Epithelial cell of prostate (primary cell): ENCODE data around the gene SETD1B.

ENCODE experiments used
- DNase-seq: peaks from one replicate; pipeline ENCODE4 v3.0.0-alpha.2; 2011; ENCODE audit warnings: low read depth, low spot score
- H3K27ac ChIP-seq: fragments of 450-650 bp; 2 replicates; pipeline ENCODE4 v1.5.1; 2017; ENCODE audit warnings: mild to moderate bottlenecking

SETD1B gene

DNA sequence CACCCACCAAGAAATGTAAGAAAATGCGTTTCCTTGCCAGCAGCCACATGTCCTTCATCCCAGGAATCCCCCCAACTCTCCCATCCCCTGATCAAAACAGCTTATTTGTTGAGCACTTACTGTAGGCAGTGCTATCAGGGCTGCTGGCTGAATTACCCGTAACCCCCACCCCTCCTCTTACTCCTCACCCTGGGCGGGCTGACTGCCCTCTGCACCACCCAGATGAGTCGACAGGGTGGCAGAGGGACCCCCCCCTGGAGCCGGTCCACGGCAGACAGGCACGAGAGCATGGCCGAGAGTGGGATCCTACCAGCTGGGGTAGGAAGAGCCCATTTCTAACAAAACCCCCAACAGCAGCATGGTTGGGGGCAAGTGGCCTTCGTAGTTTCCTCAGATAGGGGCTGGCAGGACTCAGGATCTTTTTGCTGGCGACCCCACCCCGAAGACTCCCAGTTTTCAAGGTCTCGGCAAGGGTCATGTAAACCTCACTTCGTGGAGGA is 9.2 kb upstream of the SETD1B start:
- peak overlapping the region; percentile 100 for H3K27ac ChIP-seq
- no peak for DNase-seq

DNA sequence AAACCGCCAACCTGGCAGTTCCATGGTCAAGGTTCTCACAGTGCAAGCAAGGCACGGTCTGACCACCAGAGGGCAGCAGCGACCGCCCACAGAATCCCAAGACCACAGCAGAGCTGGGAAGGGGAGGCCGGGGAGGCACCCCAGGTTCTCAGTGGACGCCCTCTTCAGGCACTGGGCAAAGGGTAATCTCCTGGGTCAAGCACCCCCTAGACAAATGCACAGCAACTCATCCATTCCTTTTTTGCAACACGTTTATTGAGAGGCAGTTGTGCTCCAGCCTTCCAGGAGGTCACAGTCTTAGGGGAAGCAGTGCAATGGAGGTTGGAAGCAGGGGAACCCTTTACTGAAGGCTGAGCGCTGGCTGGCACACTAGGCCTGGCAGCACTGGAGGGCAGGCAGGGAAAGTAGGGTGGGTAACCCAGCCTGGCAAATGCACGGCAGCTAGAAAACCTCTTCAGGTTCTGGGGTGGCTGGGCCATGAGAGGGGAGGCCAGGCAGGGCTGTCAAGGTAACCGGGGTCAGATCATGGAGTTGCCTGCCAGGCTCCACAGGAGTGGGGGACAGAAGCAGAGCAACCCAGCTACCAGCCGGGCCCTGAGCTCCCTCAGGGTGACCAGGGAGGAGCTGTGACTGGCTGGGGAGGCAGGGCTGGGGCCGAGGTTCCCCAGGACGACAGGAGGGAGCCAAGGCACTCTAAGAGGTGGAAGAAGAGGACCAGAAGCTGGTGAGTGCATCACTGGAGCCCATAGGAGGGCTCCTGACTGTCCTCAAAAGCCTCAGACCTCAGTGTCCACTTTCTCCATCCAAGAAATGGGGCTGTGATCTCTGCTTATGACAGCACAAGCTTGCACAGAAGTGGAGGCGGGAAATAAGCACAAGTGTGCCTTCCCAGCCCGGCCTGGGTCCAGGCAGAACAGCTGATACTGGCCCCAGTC is 8.5 kb upstream of the SETD1B start:
- peak overlapping the region; percentile 100 for H3K27ac ChIP-seq
- DNase-seq = no peak

DNA sequence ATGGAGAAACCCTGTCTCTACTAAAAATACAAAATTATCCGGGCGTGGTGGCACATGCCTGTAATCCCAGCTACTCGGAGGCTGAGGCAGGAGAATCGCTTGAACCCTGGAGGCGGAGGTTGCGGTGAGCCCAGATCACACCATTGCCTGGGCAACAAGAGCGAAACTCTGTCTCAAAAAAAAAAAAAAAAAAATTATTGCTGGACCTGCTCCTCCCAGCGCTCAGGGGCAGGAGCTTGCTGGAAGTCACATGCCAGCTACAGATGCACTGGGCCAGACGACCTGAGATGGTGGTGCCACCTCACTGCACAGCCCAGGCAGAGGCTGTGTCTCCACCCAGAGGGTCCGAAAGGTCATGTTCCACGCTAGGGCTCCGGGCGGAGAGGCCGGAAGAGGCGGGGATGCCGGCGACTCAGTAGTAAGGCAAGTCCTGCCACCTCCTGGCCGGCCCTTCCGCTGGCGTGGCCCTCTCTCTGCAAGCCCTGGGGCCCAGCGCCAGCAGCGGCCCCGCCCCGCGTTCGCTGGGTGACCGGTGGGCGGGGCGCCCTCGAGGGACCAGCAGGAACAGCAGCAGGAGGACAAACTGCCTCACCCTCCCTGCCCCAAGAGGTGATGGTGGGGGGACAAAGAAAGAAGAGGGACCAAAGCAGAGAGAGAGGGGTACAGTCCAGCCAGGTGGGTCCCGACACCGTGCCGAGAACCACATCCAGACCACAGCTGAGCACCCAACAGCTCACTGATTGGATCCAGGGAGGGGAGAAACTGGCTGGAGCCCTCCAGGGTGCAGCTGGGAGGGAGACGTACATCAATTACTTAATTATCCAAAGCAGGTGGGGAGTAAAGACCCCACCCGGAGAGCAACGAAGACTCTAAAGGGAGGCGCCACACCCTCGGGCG is 6.7 kb upstream of the SETD1B start:
- DNase-seq = no peak
- peak overlapping the region; percentile 100 for H3K27ac ChIP-seq

DNA sequence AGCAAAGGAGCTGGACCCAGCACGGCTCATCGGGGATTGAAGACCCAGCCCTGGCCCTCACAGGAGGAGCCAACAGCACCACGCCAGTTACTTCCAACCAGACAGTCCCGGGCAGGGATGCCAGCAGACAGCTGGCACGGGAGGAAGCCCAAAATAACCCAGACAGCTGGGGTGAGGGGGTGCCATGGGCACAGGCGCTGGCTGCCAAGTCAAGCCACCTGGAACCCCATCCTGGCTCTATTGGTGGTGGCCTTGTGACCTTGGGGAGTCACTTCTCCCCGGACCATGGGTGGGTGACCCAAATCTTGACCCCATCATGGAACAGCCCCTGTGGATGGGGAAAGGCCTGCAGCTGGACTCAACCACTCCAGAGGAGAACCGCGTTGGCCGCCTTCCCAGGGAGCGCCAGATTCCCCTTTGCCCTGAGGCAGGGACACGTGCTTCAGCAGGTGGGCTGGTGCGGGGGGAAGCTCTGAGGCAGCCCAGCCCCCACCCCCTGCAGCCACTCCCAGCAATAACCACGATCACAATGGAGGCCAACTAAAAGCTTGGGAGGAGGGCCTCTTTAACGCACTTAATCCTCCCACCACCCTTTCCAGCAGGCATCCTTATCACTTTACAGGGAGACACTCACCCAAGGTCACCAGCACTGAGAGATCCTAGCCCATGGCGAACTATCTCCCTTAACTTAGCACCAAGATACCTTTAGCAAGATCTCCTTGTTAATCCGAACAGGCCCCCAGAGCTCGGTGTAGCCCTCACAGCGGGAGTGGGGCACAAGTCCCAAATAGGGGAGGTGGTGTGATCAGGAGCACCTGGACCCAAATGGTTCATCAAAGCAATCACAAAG is 5.6 kb upstream of the SETD1B start:
- peak overlapping the region; percentile 100 for H3K27ac ChIP-seq
- no peak for DNase-seq

DNA sequence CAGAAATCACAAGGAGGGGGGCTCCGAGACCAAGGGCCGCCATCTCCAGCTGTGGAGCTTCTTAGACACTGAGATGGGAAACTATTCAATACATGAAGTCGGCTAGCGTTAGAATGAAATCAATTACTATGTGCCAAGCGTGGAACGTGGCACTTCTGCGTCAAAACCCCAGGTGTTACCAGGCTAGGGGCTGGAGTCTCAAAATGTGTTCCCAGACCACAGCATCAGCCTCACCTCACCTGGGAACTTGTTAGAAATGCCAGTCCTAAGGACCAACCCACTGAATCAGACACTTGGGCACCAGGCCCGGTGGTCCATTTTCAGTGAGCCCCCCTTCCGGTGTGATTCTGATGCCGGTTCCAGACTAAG is 5.0 kb upstream of the SETD1B start:
- DNase-seq = no peak

DNA sequence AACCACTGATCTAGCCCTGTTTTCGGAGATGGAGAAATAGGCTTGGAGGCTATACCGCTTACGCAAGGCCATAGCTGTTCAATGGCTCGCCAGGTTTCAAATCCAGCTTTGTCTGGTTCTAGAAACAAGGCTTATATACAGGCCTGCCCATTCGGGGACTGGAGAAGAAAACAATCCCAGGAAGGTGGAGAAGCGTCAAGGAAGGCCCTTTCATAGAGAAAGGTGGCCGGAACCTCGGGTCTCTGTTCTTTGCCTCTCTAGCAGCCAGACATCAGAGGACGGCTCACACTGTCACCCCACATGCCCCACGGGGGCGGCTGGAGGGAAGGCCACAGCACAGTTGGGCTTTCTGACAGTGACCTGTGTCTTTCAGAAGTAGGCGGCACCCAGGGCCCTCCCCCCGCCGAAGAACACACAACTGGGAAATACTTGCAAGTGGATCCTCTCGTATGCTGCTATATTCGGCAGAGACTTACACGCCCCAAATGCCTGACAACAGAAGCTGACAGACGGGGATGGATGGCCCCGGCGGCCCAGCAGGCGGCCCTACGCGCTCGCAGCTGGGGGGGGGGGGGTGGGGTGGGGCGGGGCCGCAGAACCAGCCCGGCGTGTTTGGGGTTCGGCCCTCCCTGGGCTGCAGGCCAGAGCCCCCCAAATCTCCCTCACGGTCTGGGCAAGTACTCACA is 4.5 kb upstream of the SETD1B start:
- peak overlapping the region; percentile 100 for H3K27ac ChIP-seq
- peak; percentile 70 for DNase-seq

More for the DNA sequence above, 5.0 kb upstream of the SETD1B start:
- peak overlapping the region; percentile 100 for H3K27ac ChIP-seq

DNA sequence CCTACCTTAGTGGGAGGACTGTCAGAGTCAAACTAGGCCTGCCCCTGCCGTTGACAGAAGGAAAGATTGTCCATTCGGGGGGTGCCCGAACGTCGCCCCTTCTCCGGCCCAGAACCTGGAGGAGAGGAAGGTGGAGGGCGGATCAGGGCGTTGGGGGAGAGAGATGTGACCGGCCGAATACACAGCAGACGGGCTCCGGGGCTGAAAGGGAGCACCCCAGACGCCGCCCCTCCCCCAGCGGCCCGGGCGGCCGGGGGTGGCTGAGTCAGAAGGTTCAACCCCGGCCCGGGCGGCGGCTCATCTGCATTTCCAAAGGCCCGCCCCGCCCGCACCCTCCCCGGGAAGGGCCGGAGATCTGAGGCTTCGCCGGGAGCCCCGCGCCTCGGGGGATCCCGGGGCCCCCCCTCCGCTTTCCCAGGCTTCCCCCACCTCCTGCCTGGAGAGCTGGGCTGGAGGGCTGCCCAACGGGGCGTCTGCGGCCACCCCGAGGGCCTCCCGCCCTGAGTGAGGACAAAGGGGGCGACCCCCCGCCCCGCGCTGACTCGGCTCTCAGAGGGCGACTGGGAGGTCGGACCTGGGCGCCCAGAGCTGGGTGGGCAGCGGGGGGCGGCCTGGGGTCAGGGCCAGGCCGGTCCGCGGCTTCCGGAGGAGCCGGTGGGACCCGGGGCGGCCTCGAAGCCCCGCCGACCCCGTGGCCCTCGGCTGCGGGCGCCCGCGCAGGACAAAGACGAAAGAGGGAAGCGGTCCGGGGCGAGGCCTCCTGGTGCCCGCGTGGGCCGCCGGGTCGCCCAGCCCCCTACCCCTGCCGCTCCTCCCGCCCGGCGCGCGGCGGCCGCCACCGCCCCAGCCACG is 3.7 kb upstream of the SETD1B start:
- no peak for DNase-seq

DNA sequence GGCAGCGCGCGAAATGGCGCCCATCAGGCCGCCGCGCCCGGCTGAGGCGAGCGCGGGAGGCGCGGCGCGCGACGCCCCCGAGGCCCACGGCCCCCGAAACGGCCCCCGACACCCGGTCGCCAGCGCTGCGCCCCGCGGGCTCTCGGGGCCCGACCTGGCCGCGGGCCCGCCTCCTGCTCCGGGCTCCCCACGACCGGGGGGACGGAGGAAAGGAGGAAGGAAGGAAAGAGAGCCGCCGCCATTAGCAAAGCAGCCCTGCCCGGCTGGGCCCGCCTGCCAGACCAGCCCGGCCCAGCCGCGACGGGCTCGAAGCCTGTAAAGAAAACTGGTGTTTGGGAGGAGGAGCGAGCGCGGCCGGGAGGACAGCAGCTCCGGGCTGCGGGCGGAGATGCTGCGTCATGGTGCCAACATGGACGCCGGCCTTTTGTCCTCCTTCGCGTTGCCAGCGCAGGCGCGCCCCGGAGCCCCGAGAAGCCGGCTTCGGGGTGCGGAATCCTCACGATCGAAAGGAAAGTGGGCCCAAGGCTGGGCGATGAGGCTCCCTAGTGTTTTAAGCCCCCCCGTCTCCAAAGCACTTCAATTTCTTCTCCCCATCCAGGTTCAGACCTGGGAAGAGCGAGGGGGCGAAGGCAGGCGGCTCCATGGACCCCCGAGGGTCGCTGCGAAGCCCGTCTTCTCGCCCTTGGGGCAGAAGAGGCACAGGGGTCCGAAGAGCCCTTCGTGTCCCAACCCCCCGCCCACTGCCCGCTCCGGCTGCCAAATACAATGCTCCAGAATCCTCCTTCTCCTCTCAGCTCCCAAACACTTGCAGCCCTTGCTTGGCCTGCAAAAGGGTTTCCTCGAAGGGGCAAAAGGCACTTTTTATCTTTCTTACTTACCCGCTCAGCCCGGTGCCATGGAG is 2.9 kb upstream of the SETD1B start:
- no peak for DNase-seq
- peak overlapping the region; percentile 100 for H3K27ac ChIP-seq

More for the DNA sequence above, 3.7 kb upstream of the SETD1B start:
- H3K27ac ChIP-seq = peak overlapping the region; percentile 100

DNA sequence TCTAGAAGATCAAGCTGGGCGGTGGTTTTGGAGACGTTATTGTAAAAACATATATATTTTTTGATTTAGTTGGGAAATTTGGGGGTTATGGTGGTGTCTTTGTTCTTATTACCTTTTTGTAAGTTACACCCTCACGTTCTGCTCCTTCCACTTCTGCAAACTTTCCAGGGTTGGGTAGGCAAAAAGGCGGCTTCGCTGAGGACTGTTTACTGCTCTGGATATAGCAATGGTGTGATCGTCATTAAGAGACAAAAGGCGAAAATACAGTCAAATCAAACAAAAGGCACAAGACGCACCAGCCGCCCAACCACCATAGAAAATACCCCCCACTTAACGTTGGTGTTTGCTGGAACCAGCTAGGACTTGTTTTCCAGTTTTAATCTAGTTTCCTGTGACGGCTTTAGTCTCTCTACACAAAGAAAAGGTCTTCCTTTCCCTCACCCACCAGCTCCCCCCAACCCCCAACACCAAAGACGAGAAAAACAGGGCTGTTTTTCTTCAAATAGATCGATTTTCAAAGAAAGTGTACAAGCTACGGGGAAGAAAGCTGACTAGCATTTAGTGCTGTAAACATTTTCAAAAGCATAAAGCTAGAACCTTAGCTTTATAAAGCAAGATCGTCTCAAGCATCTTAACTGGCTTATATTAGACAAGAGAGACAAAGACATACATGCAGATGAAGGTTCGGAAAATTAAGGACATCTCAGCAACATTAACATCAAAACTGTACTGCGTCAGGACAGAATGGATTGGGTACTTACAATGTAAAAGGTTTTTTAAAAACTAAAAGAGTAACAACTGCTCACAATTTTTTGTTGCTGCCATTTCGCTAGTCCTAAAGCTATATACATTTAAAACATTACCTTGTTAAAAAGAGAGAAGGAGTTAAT is 2.0 kb upstream of the SETD1B start:
- no peak for DNase-seq
- H3K27ac ChIP-seq = peak overlapping the region; percentile 100

DNA sequence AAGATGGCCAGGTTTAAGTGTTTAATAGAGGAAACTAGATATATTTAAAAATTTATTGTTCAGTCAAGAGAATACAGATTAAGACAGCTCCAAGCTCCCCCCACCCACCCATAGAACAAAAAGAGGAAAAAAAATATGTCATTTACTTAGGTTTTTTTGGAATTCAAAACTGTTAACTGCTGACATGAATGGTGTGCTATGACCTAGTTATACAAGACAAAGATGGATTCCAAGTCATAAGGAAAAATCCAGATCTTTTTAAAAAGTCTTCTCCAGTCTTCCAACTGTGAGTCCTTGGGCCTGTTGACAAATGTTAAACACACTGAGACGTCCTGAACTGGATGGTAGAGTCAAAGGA is 1.3 kb upstream of the SETD1B start:
- H3K27ac ChIP-seq = peak overlapping the region; percentile 100
- DNase-seq = no peak

DNA sequence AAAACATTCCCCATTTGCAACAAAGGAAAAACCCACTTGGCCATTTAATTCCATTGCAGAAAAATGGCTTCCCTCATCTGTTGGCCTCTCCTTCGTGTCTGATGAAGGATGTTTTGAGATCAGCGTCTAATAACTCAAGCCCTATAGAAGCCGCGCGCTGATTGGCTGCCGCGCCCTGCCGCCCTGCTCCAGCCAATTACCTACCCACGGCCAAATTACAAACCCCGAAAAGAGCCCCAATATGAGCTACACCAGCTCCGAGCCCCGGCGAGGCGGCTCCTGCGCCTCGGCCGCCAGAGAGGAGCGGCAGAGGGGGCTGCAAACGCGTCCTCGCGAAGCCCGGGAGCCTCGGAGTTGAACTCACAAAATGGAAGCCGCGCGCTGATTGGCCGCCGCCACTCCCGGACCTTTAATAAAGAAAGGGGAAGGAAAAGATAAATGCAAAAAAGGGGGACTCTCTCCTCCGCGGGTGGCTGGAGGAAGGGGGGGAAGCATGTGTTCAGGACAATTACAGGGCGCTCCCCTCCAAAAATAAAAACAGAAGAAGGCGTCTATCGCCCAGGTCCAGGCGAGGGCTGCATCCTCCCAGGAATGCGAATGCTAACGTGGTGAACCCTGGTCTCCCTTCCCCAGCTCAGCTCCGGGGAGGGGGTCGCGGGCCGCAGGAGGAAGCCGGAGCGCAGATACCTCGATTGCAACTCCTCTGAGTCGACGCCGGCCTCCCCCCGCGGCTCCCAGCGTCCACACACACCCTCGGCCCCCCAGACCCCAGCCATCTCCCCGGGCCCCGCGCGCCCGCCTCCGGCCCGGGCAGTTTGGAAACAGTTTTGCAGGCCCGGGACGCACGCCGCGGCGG is 738 bp upstream of the SETD1B start:
- DNase-seq = peak; percentile 75
- peak overlapping the region; percentile 100 for H3K27ac ChIP-seq

DNA sequence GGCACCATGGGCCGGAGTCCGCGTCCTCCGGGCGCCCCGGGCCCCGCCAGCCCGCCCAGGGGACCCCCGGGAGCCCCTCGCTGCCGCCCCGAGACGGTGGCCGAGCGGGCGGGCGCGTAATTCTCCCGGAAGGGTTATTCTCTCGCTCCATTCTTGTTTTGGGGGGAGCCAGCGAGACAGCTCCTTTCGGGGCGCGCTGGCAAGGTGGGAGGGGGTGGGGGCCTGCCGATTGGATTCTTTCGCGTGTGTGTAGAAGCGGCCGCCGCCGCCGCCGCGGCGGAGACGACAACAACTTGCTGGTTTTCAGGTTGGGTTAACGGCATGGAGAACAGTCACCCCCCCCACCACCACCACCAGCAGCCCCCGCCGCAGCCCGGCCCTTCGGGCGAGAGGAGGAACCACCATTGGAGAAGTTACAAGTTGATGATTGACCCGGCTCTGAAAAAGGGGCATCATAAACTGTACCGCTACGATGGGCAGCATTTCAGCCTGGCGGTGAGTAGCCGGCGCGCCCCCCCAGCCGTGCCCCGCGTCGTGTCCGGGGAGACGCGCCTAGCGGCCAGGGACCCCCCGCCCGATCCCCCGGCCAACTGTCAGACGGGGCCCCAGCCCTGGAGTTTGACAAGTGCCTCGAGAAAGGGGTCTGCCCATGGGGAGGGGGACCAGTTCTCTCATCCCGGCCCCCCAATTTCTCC is 755 bp downstream of the SETD1B start:
- no peak for DNase-seq

DNA sequence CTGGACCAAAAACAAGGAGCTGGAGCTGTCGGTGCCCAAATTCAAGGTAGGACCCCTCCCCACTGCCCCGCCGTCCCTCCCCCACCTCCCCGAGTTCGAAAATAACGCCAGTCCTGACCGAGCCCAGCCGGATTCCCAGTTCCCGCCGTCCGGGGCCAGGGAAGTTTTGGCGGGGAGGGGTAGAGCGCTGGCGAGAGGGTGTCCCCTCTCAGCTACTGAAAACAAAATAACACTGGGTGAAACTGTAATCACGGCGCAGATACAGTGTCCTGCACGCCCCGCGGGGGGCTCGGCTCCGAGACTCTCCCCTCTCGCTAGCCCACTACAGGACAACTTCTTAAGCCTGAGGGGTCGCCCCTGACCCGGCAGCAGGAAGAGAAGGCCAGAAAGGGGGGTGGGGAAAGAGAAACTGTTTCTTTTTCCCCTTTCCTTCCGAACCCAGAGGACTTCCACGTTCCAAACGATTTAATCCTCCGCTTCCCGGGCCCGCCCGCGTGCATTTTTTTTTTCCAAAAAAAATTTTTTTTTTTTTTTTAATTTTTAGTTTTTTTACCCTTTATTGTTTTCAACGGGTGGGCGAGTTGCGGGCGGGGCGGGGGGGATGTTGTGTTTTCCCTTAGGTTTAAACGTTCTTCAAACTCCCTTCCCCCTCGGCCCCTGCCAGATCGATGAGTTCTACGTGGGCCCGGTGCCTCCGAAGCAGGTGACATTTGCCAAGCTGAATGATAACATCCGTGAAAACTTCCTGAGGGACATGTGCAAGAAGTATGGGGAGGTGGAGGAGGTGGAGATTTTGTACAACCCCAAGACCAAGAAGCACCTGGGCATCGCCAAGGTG is 1.6 kb downstream of the SETD1B start:
- peak overlapping the region; percentile 100 for H3K27ac ChIP-seq
- no peak for DNase-seq

More for the DNA sequence above, 755 bp downstream of the SETD1B start:
- peak overlapping the region; percentile 100 for H3K27ac ChIP-seq

DNA sequence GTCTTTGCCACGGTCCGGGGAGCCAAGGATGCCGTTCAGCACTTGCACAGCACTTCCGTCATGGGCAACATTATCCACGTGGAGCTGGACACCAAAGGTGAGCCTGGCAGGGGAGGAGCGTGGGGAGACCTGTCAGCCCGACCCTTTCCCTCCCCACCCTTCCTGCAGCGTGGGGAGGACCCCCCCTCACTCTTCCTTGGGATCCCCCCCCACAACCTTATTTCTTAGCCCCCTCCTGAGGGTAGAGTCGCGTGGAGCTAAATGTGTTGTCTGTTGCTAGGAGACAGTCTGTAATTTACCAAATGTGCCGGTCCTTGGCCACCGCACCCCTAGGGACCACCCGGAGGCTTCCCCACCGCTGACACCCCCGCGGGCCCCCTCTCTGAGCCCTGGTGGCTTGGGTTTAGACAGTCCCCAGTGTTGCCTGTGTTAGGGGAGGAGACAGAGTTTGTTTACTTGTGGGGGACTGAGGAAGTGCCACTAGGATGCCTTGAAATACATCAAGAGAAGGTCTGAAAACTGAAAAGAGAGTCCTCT is 2.3 kb downstream of the SETD1B start:
- DNase-seq = no peak
- peak overlapping the region; percentile 100 for H3K27ac ChIP-seq
